HepG2 (cell line): ENCODE results near the gene HSD11B1. TPM values are rescaled to one million over a fixed set of nuclear protein-coding genes. Genes with fewer than 3 reads are reported as not detected.

Experiments used
- ATAC-seq: fragments of 200-7000 bp; cut with Tn5 transposase; 3 replicates; pipeline ENCODE4 v1.9.1; 2020; ENCODE audit warnings: mild to moderate bottlenecking, moderate library complexity
- BruUV-seq: library from RNA; stranded (reverse); fragments of 400-500 nt; replicated peaks from 2 replicates; lab custom pipeline; 2021; lab: Mats Ljungman, UMichigan
- CTCF ChIA-PET: fragments of 300-600 bp; formaldehyde crosslinking; extraction: SDS; loops from one replicate; lab custom pipeline; 2021; ENCODE audit warnings: low total read pairs, inconsistent platforms, low intra/inter-chr PET ratio; lab: Yijun Ruan, JAX
- POLR2A ChIA-PET: fragments of 350-600 bp; sonication (Branson Sonifier 250); formaldehyde crosslinking; loops from one replicate; lab custom pipeline; 2020; ENCODE audit warnings: antibody characterized with exemption, inconsistent platforms; lab: Yijun Ruan, JAX
- DNase-seq: peaks from one replicate; pipeline ENCODE4 v3.0.0-alpha.2; 2015; ENCODE audit warnings: low spot score
- FAIRE-seq: peaks from 3 replicates; lab custom pipeline; 2011; peaks lifted over from hg19 to GRCh38; lab: Jason Lieb, UNC
- H2AFZ ChIP-seq: one replicate; pipeline ENCODE4 v1.6.1; 2011; ENCODE audit warnings: low read length, inconsistent platforms
- H3K27ac ChIP-seq: fragments of 300-600 bp; 3 replicates; pipeline ENCODE4 v1.8.0; 2011; ENCODE audit warnings: mixed run types, mild to moderate bottlenecking, mixed read lengths, low read length, inconsistent platforms; ENCODE audit not compliant: insufficient read depth; ENCODE audit errors: extremely low read length
- H3K27me3 ChIP-seq, 2 experiments: fragments of 200-600 bp in 1 of 2; 2 replicates in 1 of 2; 3 replicates in 1 of 2; pipeline versions ENCODE4 v1.6.0 to v1.8.0; 2011; ENCODE audit warnings: low read length in 2 of 2, mild to moderate bottlenecking in 2 of 2, moderate library complexity in 2 of 2, inconsistent platforms in 1 of 2; ENCODE audit not compliant: insufficient read depth in 2 of 2, control insufficient read depth in 1 of 2
- H3K36me3 ChIP-seq, 2 experiments: fragments of 200-600 bp in 1 of 2; replicated peaks in 1 of 2; 2 replicates in 1 of 2; 3 replicates in 1 of 2; pipeline versions ENCODE4 v1.5.1 to v1.8.0; 2011; ENCODE audit warnings: low read length in 2 of 2, inconsistent platforms in 1 of 2; ENCODE audit not compliant: insufficient read depth in 2 of 2, control insufficient read depth in 1 of 2
- H3K4me1 ChIP-seq: 2 replicates; pipeline ENCODE4 v1.5.1; 2012; ENCODE audit warnings: low read length, inconsistent platforms; ENCODE audit not compliant: insufficient read depth
- H3K4me2 ChIP-seq: 2 replicates; pipeline ENCODE4 v1.6.0; 2011; ENCODE audit warnings: low read depth, low read length, inconsistent platforms
- H3K4me3 ChIP-seq, 3 experiments: fragments of 200-600 bp in 1 of 3; sonication (generic), shearing (Covaris generic) in 1 of 3; replicated peaks in 1 of 3; 2 replicates each; pipeline ENCODE4 v1.5.1; 2011 to 2016; ENCODE audit warnings: low read length in 3 of 3, inconsistent platforms in 2 of 3, low read depth in 2 of 3, mild to moderate bottlenecking in 2 of 3, control low read depth in 1 of 3, mixed read lengths in 1 of 3; ENCODE audit not compliant: insufficient read depth in 1 of 3
- H3K79me2 ChIP-seq: one replicate; pipeline ENCODE4 v1.6.1; 2011; ENCODE audit warnings: low read length, inconsistent platforms; ENCODE audit not compliant: insufficient read depth
- H3K9ac ChIP-seq: 2 replicates; pipeline ENCODE4 v1.6.0; 2011; ENCODE audit warnings: mild to moderate bottlenecking, low read depth, low read length, inconsistent platforms; ENCODE audit not compliant: insufficient read depth
- H3K9me3 ChIP-seq: 2 replicates; pipeline ENCODE4 v1.5.1; 2012; ENCODE audit warnings: mild to moderate bottlenecking, low read length
- H4K20me1 ChIP-seq: 2 replicates; pipeline ENCODE4 v1.6.0; 2011; ENCODE audit warnings: inconsistent platforms, mild to moderate bottlenecking, low read length, moderate library complexity; ENCODE audit not compliant: insufficient read depth
- BCL6 ChIP-seq: IDR thresholded peaks from 2 replicates; pipeline ENCODE4 v1.6.1; 2016; ENCODE audit warnings: missing genetic modification reagents, missing compliant biosample characterization
- CAMTA2 ChIP-seq: sonication (generic); formaldehyde crosslinking; IDR thresholded peaks from 2 replicates; pipeline ENCODE4 v1.4.0; 2020; ENCODE audit warnings: mild to moderate bottlenecking, missing genetic modification reagents, borderline replicate concordance
- CTCF ChIP-seq: sonication (generic); formaldehyde crosslinking; IDR thresholded peaks from 2 replicates; pipeline ENCODE4 v1.5.0; 2020; ENCODE audit warnings: mild to moderate bottlenecking, missing genetic modification reagents, moderate library complexity
- HOXA5 ChIP-seq: sonication (generic); formaldehyde crosslinking; IDR thresholded peaks from 2 replicates; pipeline ENCODE4 v1.4.0; 2020; ENCODE audit warnings: missing genetic modification reagents
- RORA ChIP-seq: sonication (generic); formaldehyde crosslinking; IDR thresholded peaks from 2 replicates; pipeline ENCODE4 v1.5.0; 2020; ENCODE audit warnings: mild to moderate bottlenecking, missing genetic modification reagents, moderate library complexity
- SALL1 ChIP-seq: sonication (generic); formaldehyde crosslinking; IDR thresholded peaks from 2 replicates; pipeline ENCODE4 v1.8.0; 2022; ENCODE audit warnings: mild to moderate bottlenecking, missing genetic modification reagents
- TP53 ChIP-seq: sonication (generic); formaldehyde crosslinking; conservative IDR thresholded peaks from 2 replicates; pipeline ENCODE4 v1.4.0; 2020; ENCODE audit warnings: missing genetic modification reagents
- ZIK1 ChIP-seq: sonication (generic); formaldehyde crosslinking; IDR thresholded peaks from 2 replicates; pipeline ENCODE4 v1.5.0; 2020; ENCODE audit warnings: mild to moderate bottlenecking, low read depth, missing genetic modification reagents, borderline replicate concordance
- ZMYM2 ChIP-seq: sonication (generic); formaldehyde crosslinking; IDR thresholded peaks from 2 replicates; pipeline ENCODE4 v1.8.0; 2022; ENCODE audit warnings: mild to moderate bottlenecking, missing genetic modification reagents
- ZNF20 ChIP-seq: sonication (generic); formaldehyde crosslinking; IDR thresholded peaks from 2 replicates; pipeline ENCODE4 v1.4.0; 2020; ENCODE audit warnings: mild to moderate bottlenecking, moderate library complexity, missing genetic modification reagents
- ZNF512B ChIP-seq: sonication (generic); formaldehyde crosslinking; IDR thresholded peaks from 2 replicates; pipeline ENCODE4 v1.5.1; 2020; ENCODE audit warnings: missing genetic modification reagents, mild to moderate bottlenecking, borderline replicate concordance
- ZNF670 ChIP-seq: sonication (generic); formaldehyde crosslinking; IDR thresholded peaks from 2 replicates; pipeline ENCODE4 v1.8.0; 2022; ENCODE audit warnings: mild to moderate bottlenecking, missing genetic modification reagents, borderline replicate concordance
- ZSCAN25 ChIP-seq: sonication (generic); formaldehyde crosslinking; IDR thresholded peaks from 2 replicates; pipeline ENCODE4 v1.8.0; 2022; ENCODE audit warnings: mild to moderate bottlenecking, missing genetic modification reagents
- WGBS: methylation state at CpG from one replicate; pipeline ENCODE4 v1.1.6; 2017; ENCODE audit warnings: low lambda C conversion rate; 5-methylcytosine and 5-hydroxymethylcytosine counted together
- in situ Hi-C: cut with HindIII; loops from 2 replicates; pipeline ENCODE4 v1.10.0; 2017; ENCODE audit warnings: low pct_unique_long_range_greater_than_20kb; ENCODE audit not compliant: extremely low pct_ligation_motif_present
- intact Hi-C: fragments of 100-400 bp; cut with micrococcal nuclease; formaldehyde crosslinking; loops from one replicate; pipeline ENCODE4 v1.10.0; 2022; ENCODE audit not compliant: unreplicated experiment
- polyA plus RNA-seq, 8 experiments: library from polyadenylated mRNA; depleted of rRNA in 3 of 8; stranded (reverse) in 7 of 8; unstranded in 1 of 8; fragments of >200 nt; fragmentation: Illumina TruSeq in 4 of 8; extraction: Trizol in 4 of 8; gene quantifications; 2 replicates each; pipeline versions ENCODE4 v1.2.1 to v1.2.3, GENCODE V29; 2011 to 2016; ENCODE audit warnings: low read depth in 4 of 8, missing spikeins in 1 of 8, mixed read lengths in 1 of 8; ENCODE audit not compliant: insufficient read depth in 1 of 8
- total RNA-seq, 5 experiments: library from RNA; depleted of rRNA; stranded (reverse); fragments of >200 nt; fragmentation: Illumina TruSeq; extraction: Trizol; gene quantifications; 2 replicates each; pipeline ENCODE4 v1.2.3, GENCODE V29; 2016; ENCODE audit warnings: low read depth in 1 of 5
- TF ChIP-seq, protein P1 (sequence below): sonication (generic); formaldehyde crosslinking; IDR thresholded peaks from 2 replicates; pipeline ENCODE4 v1.4.0; 2020; ENCODE audit warnings: missing genetic modification reagents
- TF ChIP-seq, protein P2 (sequence below): sonication (generic); formaldehyde crosslinking; IDR thresholded peaks from 2 replicates; pipeline ENCODE4 v1.4.0; 2020; ENCODE audit warnings: missing genetic modification reagents

The HSD11B1 gene
- total and polyA plus RNA-seq, 2 of the 13 experiments (the other 11 are each of a cell fraction or from before 2014, with no cell fraction given) = not detected

- no peak for TF ChIP-seq CTCF
- no peak for TF ChIP-seq BCL6 (CRISPR knock-in tag)
- TF ChIP-seq HOXA5 (CRISPR knock-in tag) = no peak
Measured at GRCh38 chr1:209717818-209718217, 13.2 kb downstream of the HSD11B1 start (continued).

GRCh38 chr1:209720326-209720725 is 15.7 kb downstream of the HSD11B1 start:
- H3K27ac ChIP-seq = no peak overlapping the region
- intact Hi-C loops (no loop called here), in situ Hi-C loops (loop anchor here (25.0 kb wide), 1 partner anchor 608 kb away; no protein-coding TSS in a partner anchor)
- FAIRE-seq = no peak
- H3K9me3 ChIP-seq = no peaks in the 10 kb centered on the region
- no peak overlapping the region for H3K9ac ChIP-seq
- H3K4me3 ChIP-seq = no peak overlapping the region
- WGBS = 69% methylated on average over 4 of the region's 4 CpGs
- H2AFZ ChIP-seq = no peak overlapping the region
- no peak for ATAC-seq
- H4K20me1 ChIP-seq = no peaks in the 10 kb centered on the region
- H3K4me2 ChIP-seq = no peak overlapping the region
- no peak for TF ChIP-seq ZNF20 (CRISPR knock-in tag)
- TF ChIP-seq ZIK1 (CRISPR knock-in tag) = no peak
- TF ChIP-seq SALL1 (CRISPR knock-in tag) = no peak
- TF ChIP-seq TP53 (CRISPR knock-in tag) = no peak
- TF ChIP-seq ZMYM2 (CRISPR knock-in tag) = no peak
- TF ChIP-seq ZNF512B (CRISPR knock-in tag) = no peak
- TF ChIP-seq CAMTA2 (CRISPR knock-in tag) = no peak
- no peak for TF ChIP-seq ZNF670 (CRISPR knock-in tag)
- TF ChIP-seq RORA (CRISPR knock-in tag) = no peak
- TF ChIP-seq, protein P1, sequence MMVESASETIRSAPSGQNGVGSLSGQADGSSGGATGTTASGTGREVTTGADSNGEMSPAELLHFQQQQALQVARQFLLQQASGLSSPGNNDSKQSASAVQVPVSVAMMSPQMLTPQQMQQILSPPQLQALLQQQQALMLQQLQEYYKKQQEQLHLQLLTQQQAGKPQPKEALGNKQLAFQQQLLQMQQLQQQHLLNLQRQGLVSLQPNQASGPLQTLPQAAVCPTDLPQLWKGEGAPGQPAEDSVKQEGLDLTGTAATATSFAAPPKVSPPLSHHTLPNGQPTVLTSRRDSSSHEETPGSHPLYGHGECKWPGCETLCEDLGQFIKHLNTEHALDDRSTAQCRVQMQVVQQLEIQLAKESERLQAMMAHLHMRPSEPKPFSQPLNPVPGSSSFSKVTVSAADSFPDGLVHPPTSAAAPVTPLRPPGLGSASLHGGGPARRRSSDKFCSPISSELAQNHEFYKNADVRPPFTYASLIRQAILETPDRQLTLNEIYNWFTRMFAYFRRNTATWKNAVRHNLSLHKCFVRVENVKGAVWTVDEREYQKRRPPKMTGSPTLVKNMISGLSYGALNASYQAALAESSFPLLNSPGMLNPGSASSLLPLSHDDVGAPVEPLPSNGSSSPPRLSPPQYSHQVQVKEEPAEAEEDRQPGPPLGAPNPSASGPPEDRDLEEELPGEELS = no peak
- no peak for TF ChIP-seq ZSCAN25 (CRISPR knock-in tag)
- TF ChIP-seq, protein P2, sequence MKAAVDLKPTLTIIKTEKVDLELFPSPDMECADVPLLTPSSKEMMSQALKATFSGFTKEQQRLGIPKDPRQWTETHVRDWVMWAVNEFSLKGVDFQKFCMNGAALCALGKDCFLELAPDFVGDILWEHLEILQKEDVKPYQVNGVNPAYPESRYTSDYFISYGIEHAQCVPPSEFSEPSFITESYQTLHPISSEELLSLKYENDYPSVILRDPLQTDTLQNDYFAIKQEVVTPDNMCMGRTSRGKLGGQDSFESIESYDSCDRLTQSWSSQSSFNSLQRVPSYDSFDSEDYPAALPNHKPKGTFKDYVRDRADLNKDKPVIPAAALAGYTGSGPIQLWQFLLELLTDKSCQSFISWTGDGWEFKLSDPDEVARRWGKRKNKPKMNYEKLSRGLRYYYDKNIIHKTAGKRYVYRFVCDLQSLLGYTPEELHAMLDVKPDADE = no peak
- BruUV-seq = no TSS peak
- ChIA-PET CTCF (no interaction called here), POLR2A (no interaction called here)
- H3K27me3 ChIP-seq = no peaks in the 10 kb centered on the region
- H3K4me1 ChIP-seq = no peaks in the 10 kb centered on the region
- no peaks in the 10 kb centered on the region for H3K36me3 ChIP-seq
- DNase-seq = no peak
- H3K79me2 ChIP-seq = no peaks in the 10 kb centered on the region
